Ishikawa (cell line): ENCODE data around the gene SRSF12.

Experiments
- CEBPB ChIP-seq: IDR thresholded peaks from 2 replicates; pipeline ENCODE4 v1.6.1; 2012
- CREB1 ChIP-seq: IDR thresholded peaks from 2 replicates; pipeline ENCODE4 v1.6.1; 2012; ENCODE audit warnings: low read depth
- EGR1 ChIP-seq: IDR thresholded peaks from 2 replicates; pipeline ENCODE4 v1.6.1; 2012
- EP300 ChIP-seq: IDR thresholded peaks from 2 replicates; pipeline ENCODE4 v1.6.1; 2012; ENCODE audit warnings: borderline replicate concordance
- FOXM1 ChIP-seq: IDR thresholded peaks from 2 replicates; pipeline ENCODE4 v1.6.1; 2012; ENCODE audit warnings: low read depth, borderline replicate concordance
- NFIC ChIP-seq: IDR thresholded peaks from 2 replicates; pipeline ENCODE4 v1.6.1; 2012
- RAD21 ChIP-seq: IDR thresholded peaks from 2 replicates; pipeline ENCODE4 v1.6.1; 2012; ENCODE audit warnings: low read depth
- TAF1 ChIP-seq: IDR thresholded peaks from 2 replicates; pipeline ENCODE4 v1.6.1; 2012; ENCODE audit warnings: low read depth, mild to moderate bottlenecking
- TCF12 ChIP-seq: IDR thresholded peaks from 2 replicates; pipeline ENCODE4 v1.6.1; 2012; ENCODE audit warnings: low read depth
- TEAD4 ChIP-seq: IDR thresholded peaks from 2 replicates; pipeline ENCODE4 v1.6.1; 2012
- YY1 ChIP-seq: IDR thresholded peaks from 2 replicates; pipeline ENCODE4 v1.6.1; 2012; ENCODE audit warnings: low read depth
- ZBTB7A ChIP-seq: IDR thresholded peaks from 2 replicates; pipeline ENCODE4 v1.6.1; 2012; ENCODE audit warnings: low read depth
- TF ChIP-seq, protein P1 (sequence below): IDR thresholded peaks from 2 replicates; pipeline ENCODE4 v1.6.1; 2012
- TF ChIP-seq, protein P2 (sequence below): IDR thresholded peaks from 2 replicates; pipeline ENCODE4 v1.6.1; 2012
- TF ChIP-seq, protein P3 (sequence below): IDR thresholded peaks from 2 replicates; pipeline ENCODE4 v1.6.1; 2012; ENCODE audit warnings: low read depth, mild to moderate bottlenecking

Gene SRSF12

DNA sequence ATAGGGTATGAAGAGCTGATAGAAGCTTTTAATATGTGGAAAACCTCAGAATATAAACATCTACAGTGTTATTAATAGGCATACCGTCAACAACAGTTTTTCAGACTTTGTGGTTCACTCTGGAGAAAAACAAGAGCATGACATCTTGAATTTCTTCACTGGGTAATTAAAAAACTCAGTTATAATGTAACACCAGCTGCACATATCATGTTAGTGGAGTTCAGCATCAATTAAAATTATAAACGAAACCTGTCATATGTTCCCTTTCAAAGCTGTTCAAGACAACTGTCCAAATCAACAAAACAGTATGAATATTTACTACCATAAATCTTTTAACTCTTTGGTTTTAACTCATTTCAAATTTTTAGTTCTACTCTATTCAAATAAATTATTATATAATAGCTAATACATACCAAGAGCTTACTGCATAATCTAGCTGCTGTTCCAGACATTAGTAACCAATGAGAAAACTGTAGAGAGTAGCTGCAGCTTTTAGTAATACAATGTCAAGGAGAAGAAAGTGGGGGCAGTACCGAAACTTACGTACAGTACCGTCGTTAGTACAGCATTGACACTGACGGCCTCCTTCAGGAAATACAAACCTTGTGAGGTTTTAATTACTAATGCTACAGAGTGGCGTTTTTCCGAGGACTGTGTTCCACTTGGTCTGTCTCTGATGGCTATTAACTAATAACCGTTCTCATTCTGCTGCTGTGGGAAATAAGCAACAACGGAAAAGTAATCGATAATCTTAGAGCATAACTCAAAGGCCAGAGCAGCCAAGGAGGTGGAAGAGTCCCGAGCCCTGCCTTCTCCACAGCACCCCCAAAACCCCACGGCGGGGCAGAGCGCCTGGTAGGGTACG, 27.5 kb upstream of the SRSF12 start:
- TF ChIP-seq ZBTB7A = no peak
- TF ChIP-seq FOXM1 = no peak
- no peak for TF ChIP-seq EP300
- TF ChIP-seq, protein P1, sequence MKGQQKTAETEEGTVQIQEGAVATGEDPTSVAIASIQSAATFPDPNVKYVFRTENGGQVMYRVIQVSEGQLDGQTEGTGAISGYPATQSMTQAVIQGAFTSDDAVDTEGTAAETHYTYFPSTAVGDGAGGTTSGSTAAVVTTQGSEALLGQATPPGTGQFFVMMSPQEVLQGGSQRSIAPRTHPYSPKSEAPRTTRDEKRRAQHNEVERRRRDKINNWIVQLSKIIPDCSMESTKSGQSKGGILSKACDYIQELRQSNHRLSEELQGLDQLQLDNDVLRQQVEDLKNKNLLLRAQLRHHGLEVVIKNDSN = no peak
- no peak for TF ChIP-seq CREB1
- no peak for TF ChIP-seq TCF12
- TF ChIP-seq, protein P2, sequence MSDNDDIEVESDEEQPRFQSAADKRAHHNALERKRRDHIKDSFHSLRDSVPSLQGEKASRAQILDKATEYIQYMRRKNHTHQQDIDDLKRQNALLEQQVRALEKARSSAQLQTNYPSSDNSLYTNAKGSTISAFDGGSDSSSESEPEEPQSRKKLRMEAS = no peak
- TF ChIP-seq, protein P3, sequence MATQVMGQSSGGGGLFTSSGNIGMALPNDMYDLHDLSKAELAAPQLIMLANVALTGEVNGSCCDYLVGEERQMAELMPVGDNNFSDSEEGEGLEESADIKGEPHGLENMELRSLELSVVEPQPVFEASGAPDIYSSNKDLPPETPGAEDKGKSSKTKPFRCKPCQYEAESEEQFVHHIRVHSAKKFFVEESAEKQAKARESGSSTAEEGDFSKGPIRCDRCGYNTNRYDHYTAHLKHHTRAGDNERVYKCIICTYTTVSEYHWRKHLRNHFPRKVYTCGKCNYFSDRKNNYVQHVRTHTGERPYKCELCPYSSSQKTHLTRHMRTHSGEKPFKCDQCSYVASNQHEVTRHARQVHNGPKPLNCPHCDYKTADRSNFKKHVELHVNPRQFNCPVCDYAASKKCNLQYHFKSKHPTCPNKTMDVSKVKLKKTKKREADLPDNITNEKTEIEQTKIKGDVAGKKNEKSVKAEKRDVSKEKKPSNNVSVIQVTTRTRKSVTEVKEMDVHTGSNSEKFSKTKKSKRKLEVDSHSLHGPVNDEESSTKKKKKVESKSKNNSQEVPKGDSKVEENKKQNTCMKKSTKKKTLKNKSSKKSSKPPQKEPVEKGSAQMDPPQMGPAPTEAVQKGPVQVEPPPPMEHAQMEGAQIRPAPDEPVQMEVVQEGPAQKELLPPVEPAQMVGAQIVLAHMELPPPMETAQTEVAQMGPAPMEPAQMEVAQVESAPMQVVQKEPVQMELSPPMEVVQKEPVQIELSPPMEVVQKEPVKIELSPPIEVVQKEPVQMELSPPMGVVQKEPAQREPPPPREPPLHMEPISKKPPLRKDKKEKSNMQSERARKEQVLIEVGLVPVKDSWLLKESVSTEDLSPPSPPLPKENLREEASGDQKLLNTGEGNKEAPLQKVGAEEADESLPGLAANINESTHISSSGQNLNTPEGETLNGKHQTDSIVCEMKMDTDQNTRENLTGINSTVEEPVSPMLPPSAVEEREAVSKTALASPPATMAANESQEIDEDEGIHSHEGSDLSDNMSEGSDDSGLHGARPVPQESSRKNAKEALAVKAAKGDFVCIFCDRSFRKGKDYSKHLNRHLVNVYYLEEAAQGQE = no peak
- no peak for TF ChIP-seq CEBPB

DNA sequence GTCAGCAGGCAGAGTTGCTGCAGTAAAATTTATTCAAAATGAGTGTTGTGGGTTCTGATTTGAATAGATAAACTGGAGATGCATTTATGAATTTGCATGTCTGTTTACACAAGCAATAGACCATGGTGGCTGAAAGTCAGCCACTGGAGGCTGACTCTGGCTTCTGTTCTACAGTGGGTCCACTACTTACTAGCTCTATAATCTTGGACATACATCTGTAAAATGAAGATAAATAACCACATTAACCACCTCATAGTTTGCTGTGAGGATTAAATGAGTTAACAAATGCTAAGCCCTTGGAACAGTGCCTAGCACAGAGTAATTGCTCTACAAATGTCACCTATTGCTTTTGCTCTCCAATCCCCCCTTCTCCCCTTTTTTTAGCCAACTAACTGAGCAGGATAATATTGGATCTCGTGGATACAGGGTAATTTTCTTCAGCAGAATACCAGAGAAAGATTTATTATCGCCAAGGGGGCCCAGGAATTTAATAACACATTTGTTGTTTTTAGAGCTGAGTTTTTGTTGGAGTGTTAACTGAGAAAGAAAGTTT, 26.6 kb upstream of the SRSF12 start:
- TF ChIP-seq ZBTB7A (no peak), FOXM1 (no peak), TEAD4 (no peak), TAF1 (no peak), CREB1 (no peak), YY1 (no peak), NFIC (no peak), EP300 (no peak), CEBPB (no peak), TCF12 (no peak), RAD21 (no peak), EGR1 (no peak)
- TF ChIP-seq, protein P3 = no peak
- TF ChIP-seq, protein P2 = no peak
- TF ChIP-seq, protein P1 = no peak

DNA sequence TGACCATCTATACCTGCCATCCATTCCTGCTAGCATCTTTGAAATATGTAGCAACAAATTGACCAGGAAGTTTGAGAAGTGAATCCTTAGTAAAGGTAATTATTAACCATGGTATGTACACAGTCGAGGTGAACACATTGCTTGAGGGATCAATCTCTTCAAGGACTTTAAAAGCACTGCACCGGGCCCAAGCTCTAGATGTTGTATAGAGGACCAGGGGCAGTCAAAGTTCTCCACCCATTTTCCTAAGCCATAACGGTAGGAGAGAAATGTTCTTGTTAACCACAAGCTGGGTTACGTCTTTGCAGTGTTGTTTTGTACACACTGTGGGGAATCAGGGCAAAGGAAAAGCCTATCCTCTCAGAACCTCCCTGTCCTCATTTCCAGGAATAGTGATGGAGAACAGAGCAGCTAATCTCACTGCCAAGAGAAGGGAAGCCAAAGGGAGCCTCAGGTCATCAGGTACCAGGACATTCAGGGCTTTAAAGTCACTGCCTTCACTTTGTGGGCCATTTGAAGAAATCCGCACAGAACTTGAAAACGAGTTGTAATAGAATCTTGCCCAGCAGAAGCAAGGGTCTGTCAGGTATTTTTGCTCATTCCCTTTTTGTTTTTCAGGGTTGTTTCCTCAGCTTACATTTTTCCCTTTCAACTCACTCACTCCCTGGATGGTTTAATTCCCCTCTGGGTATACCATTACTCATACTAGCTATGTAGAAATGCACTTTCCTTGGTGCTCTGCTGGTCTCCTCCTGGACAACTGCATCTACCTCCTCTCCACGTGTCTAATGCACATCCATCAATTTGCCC, 22.7 kb upstream of the SRSF12 start:
- no peak for TF ChIP-seq YY1
- TF ChIP-seq, protein P3 = no peak
- TF ChIP-seq FOXM1 = no peak
- TF ChIP-seq RAD21 = no peak
- TF ChIP-seq ZBTB7A = no peak
- no peak for TF ChIP-seq NFIC
- no peak for TF ChIP-seq TEAD4
